Fibroblast of skin of abdomen (primary cell): ENCODE data around the gene BLTP2.
A peak's percentile ranks its signal among the peaks of the same experiment; 100 is the strongest.
"Not testable (repeated sequence)": the region's sequence is repeated elsewhere in the genome, so short reads cannot be mapped to it uniquely, and the experiment has no call there.

ENCODE experiments used
- DNase-seq: peaks from one replicate; pipeline ENCODE4 v3.0.0-alpha.2; 2013

Gene BLTP2

GRCh38 chr17:28646039-28646754 is 1.2 kb upstream of the BLTP2 start:
- DNase-seq = no peak

GRCh38 chr17:28645576-28645939 is 600 bp upstream of the BLTP2 start:
- no peak for DNase-seq

GRCh38 chr17:28643983-28644786 is 773 bp downstream of the BLTP2 start:
- peak; percentile 27 for DNase-seq

GRCh38 chr17:28641579-28641978 is 3.4 kb downstream of the BLTP2 start:
- no peak for DNase-seq

GRCh38 chr17:28635506-28635905 is 9.5 kb downstream of the BLTP2 start:
- no peak for DNase-seq

GRCh38 chr17:28634206-28634865 is 10.6 kb downstream of the BLTP2 start:
- DNase-seq = no peak

- no peak for DNase-seq
These were observed 18.1 kb downstream of the BLTP2 start for GRCh38 chr17:28626818-28627217.

- no peak for DNase-seq
These were observed 20.8 kb downstream of the BLTP2 start for GRCh38 chr17:28624148-28624547.

GRCh38 chr17:28623696-28624095 is 21.3 kb downstream of the BLTP2 start:
- no peak for DNase-seq

- DNase-seq = no peak
These were observed 22.8 kb downstream of the BLTP2 start for GRCh38 chr17:28622186-28622585.

GRCh38 chr17:28620010-28620409 is 24.9 kb downstream of the BLTP2 start:
- no peak for DNase-seq

- DNase-seq = no peak
These were observed 26.5 kb downstream of the BLTP2 start for GRCh38 chr17:28618464-28618863.

GRCh38 chr17:28616281-28616680 is 28.7 kb downstream of the BLTP2 start:
- no peak for DNase-seq

- DNase-seq = no peak
These were observed 29.6 kb downstream of the BLTP2 start for GRCh38 chr17:28615260-28615940.

- no peak for DNase-seq
These were observed 31.0 kb downstream of the BLTP2 start, which contains the start of gene RSKR for GRCh38 chr17:28613931-28614381. RSKR (minus strand) TSS chr17:28614185; CDS start chr17:28614161, 24 bp downstream.

GRCh38 chr17:28612936-28613872 is 31.8 kb downstream of the BLTP2 start:
- peak; percentile 32 for DNase-seq

GRCh38 chr17:28612531-28612930 is 32.4 kb downstream of the BLTP2 start:
- no peak for DNase-seq

GRCh38 chr17:28610376-28610775 is 34.6 kb downstream of the BLTP2 start:
- no peak for DNase-seq

- not testable (repeated sequence) for DNase-seq
These were observed 40.9 kb downstream of the BLTP2 start for GRCh38 chr17:28604031-28604430.

GRCh38 chr17:28599311-28600184 is 45.4 kb downstream of the BLTP2 start:
- DNase-seq = peak; percentile 88
